Measurements from ENCODE around the gene RPL36.

Gene RPL36

DNA sequence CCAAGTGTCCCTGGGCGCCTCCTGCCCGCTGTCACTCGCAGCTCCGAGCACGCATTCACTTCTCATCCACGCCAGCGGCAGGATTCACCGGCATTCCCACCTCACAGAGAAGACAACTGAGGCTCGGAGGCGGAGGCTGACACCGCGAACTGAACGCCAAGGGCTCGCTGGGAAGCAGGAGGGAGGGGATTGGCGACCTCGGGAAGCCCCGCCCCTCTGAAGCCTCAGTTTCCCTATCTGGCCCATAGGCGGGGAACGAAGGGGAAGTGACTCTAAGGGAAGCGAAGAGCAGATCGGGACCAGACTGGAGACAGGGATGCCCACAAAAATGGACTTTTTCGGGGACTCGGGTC, 10.0 kb upstream of the RPL36 start:
- H3K27ac ChIP-seq: peak overlapping the region; percentile 73
- TF ChIP-seq, protein P1, sequence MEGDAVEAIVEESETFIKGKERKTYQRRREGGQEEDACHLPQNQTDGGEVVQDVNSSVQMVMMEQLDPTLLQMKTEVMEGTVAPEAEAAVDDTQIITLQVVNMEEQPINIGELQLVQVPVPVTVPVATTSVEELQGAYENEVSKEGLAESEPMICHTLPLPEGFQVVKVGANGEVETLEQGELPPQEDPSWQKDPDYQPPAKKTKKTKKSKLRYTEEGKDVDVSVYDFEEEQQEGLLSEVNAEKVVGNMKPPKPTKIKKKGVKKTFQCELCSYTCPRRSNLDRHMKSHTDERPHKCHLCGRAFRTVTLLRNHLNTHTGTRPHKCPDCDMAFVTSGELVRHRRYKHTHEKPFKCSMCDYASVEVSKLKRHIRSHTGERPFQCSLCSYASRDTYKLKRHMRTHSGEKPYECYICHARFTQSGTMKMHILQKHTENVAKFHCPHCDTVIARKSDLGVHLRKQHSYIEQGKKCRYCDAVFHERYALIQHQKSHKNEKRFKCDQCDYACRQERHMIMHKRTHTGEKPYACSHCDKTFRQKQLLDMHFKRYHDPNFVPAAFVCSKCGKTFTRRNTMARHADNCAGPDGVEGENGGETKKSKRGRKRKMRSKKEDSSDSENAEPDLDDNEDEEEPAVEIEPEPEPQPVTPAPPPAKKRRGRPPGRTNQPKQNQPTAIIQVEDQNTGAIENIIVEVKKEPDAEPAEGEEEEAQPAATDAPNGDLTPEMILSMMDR (conservative IDR thresholded peaks at IDR 0.05): no peak

DNA sequence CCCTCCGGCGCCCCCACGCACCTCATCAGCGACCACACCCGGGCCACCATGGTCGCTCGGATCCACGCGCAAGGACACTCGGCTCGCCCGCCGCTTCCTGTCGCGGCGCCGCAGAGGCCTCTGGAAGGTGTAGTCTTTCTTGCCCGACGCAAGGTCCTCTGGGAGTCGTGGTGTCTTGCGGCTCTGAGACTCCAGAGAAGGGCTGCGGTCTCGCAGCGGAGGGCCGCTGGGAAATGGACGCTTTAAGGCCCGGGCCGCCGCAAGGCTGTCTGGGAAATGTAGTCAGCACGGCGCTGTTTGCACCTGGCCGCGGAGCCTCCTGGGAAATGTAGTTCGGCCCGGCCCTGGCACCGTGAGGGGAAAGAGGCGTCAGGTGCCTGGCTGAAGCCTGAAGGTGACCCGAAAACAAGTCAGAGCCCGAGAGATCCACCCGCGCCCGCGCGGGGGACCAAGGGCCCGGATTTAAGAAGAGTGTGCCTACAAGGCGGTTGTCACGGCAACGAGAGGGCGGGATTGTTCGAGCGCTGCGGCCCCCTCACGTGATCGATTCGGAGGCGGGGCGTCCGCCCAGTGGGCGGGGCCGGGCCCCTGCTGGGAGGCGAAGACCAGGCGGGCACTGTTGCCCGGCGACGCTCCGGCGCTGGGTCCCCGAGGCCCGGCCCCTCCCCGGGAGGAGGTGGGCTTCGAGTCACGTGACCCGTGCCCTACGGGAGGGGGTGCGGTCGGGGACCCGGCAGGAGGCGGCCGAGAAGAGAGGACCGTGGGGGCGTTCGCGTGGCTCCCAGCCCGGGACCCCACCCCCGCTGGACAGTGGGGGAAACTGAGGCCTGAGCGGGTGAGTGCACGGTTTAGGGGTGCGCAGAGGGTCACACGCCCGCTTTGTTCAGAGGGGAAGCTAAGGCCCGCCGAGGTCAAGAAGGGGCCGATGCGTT, 9.4 kb upstream of the RPL36 start, which contains the start of the genes HSD11B1L and MICOS13:
Gene HSD11B1L, plus strand, starts transcription at position 591 of the 932 bp plus-strand sequence. CDS start 3,806 bp downstream, outside the sequence.
Gene MICOS13, minus strand, starts transcription at position 80 of the 932 bp plus-strand sequence. Its CDS starts 30 bp downstream, at position 50.
- H3K27ac ChIP-seq: peak within 1 kb of the TSS; percentile 73
- TF ChIP-seq, protein P1 (conservative IDR thresholded peaks at IDR 0.05): no peak

DNA sequence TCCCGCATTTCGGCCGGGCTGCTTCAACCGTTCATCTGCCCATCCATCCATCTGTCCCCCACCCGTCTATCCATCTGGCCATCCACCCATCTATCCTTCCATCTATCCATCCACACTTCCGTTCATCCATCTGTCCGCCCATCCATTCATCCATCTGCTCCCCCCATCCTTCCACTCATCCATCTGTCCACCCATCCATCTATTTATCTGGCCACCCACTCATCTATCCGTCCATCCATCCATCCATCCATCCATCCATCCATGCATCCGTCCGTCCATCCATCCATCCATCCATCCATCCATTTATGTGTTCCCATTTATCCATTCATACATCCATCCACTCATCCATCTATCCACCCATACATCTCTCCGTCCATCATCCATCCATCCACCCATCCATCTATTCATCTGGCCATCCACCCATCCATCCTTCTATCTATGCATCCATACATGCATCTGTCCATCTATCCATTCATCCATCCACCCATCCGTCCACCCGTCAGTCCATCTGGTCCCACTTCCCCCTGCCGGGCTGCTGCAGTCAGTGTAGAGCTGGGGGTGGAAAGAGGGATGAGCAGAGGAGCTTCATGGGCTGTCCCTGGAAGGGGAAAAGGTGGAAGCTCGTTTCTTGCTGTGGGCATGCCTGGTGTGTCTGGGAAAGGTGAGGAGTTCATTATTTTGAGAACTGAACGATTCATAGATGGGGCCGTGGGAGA, 8.5 kb upstream of the RPL36 start:
- TF ChIP-seq, protein P1 (conservative IDR thresholded peaks at IDR 0.05): no peak
- peak overlapping the region; percentile 73; the same call in 1 of the 2 replicates for H3K27ac ChIP-seq

DNA sequence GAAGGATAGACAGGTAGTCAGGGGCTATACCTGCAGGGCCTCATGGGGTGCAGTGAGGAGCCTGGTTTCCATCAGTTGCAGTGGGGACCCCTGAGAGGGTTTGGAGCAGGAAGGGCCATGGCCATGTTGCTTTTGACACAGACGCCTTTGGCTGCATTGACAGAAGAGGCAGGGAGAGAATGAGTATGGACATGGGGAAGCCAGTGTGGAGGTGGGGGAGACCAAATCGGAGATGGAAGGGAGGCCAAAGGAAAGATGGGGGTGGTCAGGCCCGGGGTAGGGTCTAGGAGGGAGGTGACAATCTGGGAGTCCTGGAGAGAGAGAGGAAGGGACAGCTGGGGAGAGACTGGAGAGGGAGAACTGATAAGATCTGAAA, 8.0 kb upstream of the RPL36 start:
- H3K27ac ChIP-seq: no peak overlapping the region

DNA sequence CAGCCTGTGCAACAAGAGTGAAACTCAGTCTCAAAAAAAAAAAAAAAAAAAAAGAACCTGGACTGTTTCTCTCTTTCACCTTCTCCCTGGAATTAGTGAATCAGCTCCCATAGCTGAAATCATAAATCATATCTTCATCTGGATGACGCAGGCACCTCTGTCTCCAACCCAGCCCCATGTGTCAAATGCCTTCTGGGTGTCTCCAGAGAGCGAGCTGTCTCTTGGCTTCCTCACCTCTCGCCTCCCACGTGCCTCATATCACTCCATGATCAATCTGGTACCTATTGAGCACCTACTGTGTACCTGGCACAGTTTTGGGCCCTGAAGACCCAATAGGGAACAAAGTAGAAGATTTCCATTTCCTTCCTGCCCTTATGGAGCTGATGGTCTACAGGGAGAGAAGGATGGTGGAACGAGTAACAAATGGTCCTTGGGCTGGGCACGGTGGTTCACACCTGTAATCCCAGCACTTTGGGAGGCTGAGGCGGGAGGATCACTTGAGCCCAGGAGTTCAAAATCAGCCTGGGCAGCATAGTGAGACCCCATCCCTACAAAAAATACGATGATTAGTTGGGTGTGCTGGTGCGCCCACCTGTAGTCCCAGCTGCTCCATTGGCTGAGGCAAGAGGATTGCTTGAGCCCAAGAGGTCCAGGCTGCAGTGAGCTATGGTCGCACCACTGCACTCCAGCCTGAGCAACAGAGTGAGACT, 6.8 kb upstream of the RPL36 start:
- TF ChIP-seq, protein P1 (conservative IDR thresholded peaks at IDR 0.05): no peak
- H3K27ac ChIP-seq: no peak overlapping the region

More for the DNA sequence above, 8.0 kb upstream of the RPL36 start:
- TF ChIP-seq, protein P1 (conservative IDR thresholded peaks at IDR 0.05): no peak

DNA sequence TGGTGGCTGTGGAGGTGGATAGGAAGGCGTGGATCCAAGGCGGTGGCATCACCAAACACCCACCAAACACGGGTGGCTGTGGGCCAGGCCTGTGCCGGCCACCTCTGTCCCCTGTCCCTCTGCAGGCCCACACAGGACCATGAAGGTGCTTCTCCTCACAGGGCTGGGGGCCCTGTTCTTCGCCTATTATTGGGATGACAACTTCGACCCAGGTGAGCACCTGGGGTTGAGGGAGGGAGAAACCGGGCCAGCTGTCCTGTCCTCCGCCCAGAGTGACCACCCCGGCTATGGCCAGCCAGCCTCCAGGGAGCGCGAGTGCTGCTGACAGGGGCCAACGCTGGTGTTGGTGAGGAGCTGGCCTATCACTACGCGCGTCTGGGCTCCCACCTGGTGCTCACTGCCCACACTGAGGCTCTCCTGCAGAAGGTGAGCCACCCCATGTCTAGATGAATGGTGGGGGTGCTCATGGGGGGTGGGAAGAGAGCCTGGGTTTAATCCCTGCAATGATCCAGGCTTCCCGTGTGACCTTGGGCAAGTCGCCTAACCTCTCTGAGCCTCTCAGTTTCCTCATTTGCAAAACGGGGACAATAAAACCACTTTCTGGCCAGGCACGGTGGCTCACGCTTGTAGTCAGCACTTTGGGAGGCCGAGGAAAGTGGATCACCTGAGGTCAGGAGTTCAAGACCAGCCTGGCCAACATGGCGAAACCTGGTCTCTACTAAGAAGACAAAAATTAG, 5.2 kb upstream of the RPL36 start:
- no peak overlapping the region for H3K27ac ChIP-seq
- TF ChIP-seq, protein P1 (conservative IDR thresholded peaks at IDR 0.05): no peak

Measured in VCaP (cell line).